H1 (cell line): ENCODE measurements around the gene E2F2. TPM values are rescaled to one million over a fixed set of nuclear protein-coding genes. Genes with fewer than 3 reads are reported as not detected.

Experiments used
- CHD7 ChIP-seq: fragments of 300-600 bp; sonication (generic); IDR thresholded peaks from 2 replicates; pipeline ENCODE4 v1.7.1; 2012; ENCODE audit warnings: low read length, moderate library complexity, mild to moderate bottlenecking, inconsistent platforms; ENCODE audit not compliant: insufficient replicate concordance
- KDM5A ChIP-seq: fragments of 200-600 bp; IDR thresholded peaks from 2 replicates; pipeline ENCODE4 v1.7.1; 2012; ENCODE audit warnings: mild to moderate bottlenecking, low read length, inconsistent platforms, mixed read lengths
- polyA plus RNA-seq, 7 experiments: library from polyadenylated mRNA; depleted of rRNA in 3 of 7; stranded (reverse) in 5 of 7; unstranded in 2 of 7; fragments of >200 nt in 5 of 7; fragments of 200-250 nt in 2 of 7; gene quantifications; 1 replicate in 5 of 7; 2 replicates in 1 of 7; 4 replicates in 1 of 7; pipeline versions ENCODE4 v1.2.1 to v1.2.3, GENCODE V29; 2011 to 2013; ENCODE audit warnings: missing spikeins in 2 of 7, mixed read lengths in 2 of 7
- total RNA-seq: library from RNA; stranded (reverse); fragmentation: NEBNext Ultra II Directional; extraction: Animal tissue kit (Norgen Biotek cat#: 25700); gene quantifications from 2 replicates; pipeline ENCODE4 v1.2.1, GENCODE V29; 2021

E2F2 gene
- total and polyA plus RNA-seq, 2 of the 8 experiments (the other 6 are each of a cell fraction or from before 2014, with no cell fraction given) = 1.8 to 7.0 TPM

- no peak for TF ChIP-seq KDM5A
- TF ChIP-seq CHD7 = no peak
Measured at GRCh38 chr1:23470282-23471070, 60.6 kb downstream of the E2F2 start (continued).
